Omental fat pad (tissue), 4 donors: Measurements from ENCODE around the gene HSP90AA1. TPM values are rescaled to one million over a fixed set of nuclear protein-coding genes. Genes with fewer than 3 reads are reported as not detected.

Source experiments
- ATAC-seq: fragments of 150-250 bp; one replicate; pipeline ENCODE4 v1.9.1; 2016; ENCODE audit warnings: mild to moderate bottlenecking, moderate library complexity; ENCODE audit not compliant: low FRiP score
- DNase-seq: peaks from one replicate; pipeline ENCODE4 v3.0.0-alpha.2; 2019; ENCODE audit warnings: low spot score
- total RNA-seq, 4 donors: library from RNA; depleted of rRNA; stranded (reverse); fragments of >200 nt; gene quantifications; one replicate each; pipeline ENCODE4 v1.1.0, GENCODE V29; 2016
- TF ChIP-seq, protein P1 (sequence below), 3 donors: fragments of 450-650 bp; IDR thresholded peaks; one replicate each; pipeline ENCODE4 v1.5.1; 2016 to 2017; ENCODE audit warnings: antibody characterized with exemption in 3 of 3, mild to moderate bottlenecking in 3 of 3, moderate library complexity in 2 of 3

Gene HSP90AA1
- total RNA-seq, 4 donors from 2014 or later, result 453 to 1,533 (median 691) TPM

- ATAC-seq, result peak; percentile 80
- TF ChIP-seq, protein P1, sequence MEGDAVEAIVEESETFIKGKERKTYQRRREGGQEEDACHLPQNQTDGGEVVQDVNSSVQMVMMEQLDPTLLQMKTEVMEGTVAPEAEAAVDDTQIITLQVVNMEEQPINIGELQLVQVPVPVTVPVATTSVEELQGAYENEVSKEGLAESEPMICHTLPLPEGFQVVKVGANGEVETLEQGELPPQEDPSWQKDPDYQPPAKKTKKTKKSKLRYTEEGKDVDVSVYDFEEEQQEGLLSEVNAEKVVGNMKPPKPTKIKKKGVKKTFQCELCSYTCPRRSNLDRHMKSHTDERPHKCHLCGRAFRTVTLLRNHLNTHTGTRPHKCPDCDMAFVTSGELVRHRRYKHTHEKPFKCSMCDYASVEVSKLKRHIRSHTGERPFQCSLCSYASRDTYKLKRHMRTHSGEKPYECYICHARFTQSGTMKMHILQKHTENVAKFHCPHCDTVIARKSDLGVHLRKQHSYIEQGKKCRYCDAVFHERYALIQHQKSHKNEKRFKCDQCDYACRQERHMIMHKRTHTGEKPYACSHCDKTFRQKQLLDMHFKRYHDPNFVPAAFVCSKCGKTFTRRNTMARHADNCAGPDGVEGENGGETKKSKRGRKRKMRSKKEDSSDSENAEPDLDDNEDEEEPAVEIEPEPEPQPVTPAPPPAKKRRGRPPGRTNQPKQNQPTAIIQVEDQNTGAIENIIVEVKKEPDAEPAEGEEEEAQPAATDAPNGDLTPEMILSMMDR (IDR thresholded peaks at IDR 0.05), result no peak
- no peak for DNase-seq
These were observed 40.2 kb downstream of the HSP90AA1 start for GRCh38 chr14:102046337-102047278.

DNA sequence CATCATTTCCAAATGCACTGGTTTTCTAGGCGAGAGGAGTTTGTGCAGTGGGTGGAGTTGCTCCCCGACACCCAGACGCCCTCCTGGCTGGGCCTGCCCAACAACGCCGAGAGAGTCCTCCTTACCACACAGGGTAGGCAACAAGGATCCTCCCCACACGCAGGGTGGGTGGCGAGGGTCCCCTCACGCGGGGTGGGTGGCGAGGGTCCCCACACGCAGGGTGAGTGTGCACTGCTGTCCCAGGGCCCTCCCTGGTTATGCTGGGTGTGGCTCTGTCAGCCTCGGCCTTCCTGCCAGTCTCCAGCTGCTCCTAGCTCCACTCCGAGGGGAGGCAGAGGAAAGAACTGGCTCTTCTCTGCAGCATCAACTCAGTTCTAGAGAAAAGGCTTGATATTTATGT, 42.3 kb downstream of the HSP90AA1 start:
- TF ChIP-seq, protein P1 (IDR thresholded peaks at IDR 0.05), result no peak
- no peak for ATAC-seq
- DNase-seq, result no peak

DNA sequence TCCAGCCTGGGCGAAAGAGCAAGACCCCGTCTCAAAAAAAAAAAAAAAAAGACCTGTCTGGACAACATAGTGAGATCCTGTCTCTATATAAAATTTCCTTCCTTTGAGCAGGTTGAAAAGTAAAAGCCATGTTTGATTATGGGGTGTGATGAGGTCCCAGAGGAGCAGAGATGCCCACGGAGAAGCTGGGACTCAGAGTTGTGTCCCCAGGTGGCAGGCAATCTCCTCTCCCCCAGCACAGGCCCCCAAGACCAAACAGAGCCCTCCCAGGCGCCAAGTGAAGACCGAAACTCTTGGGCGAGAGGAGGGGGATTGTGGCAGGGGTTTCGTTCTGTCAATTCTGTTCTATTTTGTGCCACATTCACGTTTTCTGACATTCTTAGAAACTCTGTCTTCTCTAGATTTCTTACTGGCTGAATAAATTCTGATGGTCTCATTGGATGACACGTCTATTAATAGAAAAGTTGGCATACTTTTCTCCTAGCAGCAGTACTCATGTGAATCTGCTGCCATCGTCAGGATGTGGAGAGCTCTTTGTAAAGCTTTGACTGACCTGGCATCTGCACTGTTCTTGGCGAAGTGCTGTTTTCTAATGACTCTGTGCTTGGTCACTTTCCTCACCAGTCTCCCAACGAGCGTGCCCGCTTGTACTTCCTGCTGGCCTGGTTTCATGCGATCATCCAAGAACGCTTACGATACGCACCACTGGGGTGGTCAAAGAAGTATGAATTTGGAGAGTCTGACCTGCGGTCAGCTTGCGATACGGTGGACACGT, 43.4 kb downstream of the HSP90AA1 start:
- ATAC-seq (no peak), DNase-seq (no peak)
- TF ChIP-seq, protein P1 (IDR thresholded peaks at IDR 0.05), result no peak

- TF ChIP-seq, protein P1 (IDR thresholded peaks at IDR 0.05), result no peak
- DNase-seq (no peak), ATAC-seq (no peak)
These were observed 44.1 kb downstream of the HSP90AA1 start for GRCh38 chr14:102042699-102043098.

DNA sequence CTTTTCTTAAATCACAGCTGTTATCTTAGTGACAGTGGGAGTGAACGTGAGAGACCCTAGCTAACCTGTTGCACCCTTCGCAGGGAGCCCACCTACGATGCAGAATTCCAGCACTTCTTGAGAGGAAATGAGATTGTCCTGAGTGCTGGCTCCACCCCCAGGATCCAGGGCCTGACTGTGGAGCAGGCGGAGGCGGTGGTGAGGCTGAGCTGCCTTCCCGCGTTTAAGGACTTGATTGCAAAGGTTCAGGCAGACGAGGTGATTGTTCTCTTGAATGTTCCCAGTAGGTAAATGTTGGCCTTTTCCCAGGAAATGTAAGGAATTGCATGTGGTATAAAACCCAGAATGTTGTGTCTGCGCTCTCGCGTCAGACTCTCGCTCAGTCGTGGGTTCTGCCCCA, 46.7 kb downstream of the HSP90AA1 start:
- DNase-seq (no peak), ATAC-seq (no peak)
- TF ChIP-seq, protein P1 (IDR thresholded peaks at IDR 0.05), result no peak

GRCh38 chr14:102039157-102039556, 47.7 kb downstream of the HSP90AA1 start:
- no peak for ATAC-seq
- TF ChIP-seq, protein P1 (IDR thresholded peaks at IDR 0.05), result no peak
- DNase-seq, result no peak
